ENCODE measurements around the gene FMNL3. TPM values are rescaled to one million over a fixed set of nuclear protein-coding genes. Genes with fewer than 3 reads are reported as not detected.

Gene FMNL3
- total and polyA plus RNA-seq, 8 donors = 2.1 to 28.5 (median 8.3) TPM

DNA sequence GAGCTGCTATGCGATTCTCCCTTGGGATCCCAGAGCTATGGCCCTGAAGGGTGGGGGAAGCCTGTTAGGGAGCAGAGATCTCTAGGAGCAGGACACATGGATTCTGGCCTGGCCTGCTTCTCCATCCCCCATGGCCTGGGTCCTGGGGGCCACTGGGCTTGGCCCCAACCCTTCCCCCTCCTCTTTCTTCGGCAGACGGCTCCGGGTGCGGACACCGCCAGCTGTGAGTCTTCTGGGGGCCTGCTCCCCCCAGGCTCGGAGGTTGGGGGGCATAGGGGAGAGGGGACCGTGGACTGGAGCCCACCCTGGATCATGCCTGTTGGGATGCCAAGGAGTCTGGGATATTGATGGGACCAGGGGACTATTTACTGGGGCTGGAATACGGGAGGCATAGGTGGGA, 74.8 kb downstream of the FMNL3 start:
- intact Hi-C loops (cut with DNase I; ENCODE audit: low total_unique reads) = no loop called here
- WGBS, 5 donors = 89 to 96% (median 95%) methylated on average over 2 to 9 of the region's 9 CpGs
- Histone ChIP-seq H3K9me3 (no peaks in the 10 kb centered on the region), H3K4me3 (no peak overlapping the region), H3K4me1 (peaks cover 0 to 16% (median 11%) of the 10 kb centered on the region in 4 donors), H3K27me3 (no peaks in the 10 kb centered on the region), H3K27ac (no peak overlapping the region), H3K36me3 (peaks cover 0 to 48% (median 40%) of the 10 kb centered on the region in 4 donors)
- no peak for TF ChIP-seq EP300 (IDR thresholded peaks at IDR 0.05)
- TF ChIP-seq POLR2AphosphoS5 (IDR thresholded peaks at IDR 0.05) = no peak
- TF ChIP-seq, protein P1, sequence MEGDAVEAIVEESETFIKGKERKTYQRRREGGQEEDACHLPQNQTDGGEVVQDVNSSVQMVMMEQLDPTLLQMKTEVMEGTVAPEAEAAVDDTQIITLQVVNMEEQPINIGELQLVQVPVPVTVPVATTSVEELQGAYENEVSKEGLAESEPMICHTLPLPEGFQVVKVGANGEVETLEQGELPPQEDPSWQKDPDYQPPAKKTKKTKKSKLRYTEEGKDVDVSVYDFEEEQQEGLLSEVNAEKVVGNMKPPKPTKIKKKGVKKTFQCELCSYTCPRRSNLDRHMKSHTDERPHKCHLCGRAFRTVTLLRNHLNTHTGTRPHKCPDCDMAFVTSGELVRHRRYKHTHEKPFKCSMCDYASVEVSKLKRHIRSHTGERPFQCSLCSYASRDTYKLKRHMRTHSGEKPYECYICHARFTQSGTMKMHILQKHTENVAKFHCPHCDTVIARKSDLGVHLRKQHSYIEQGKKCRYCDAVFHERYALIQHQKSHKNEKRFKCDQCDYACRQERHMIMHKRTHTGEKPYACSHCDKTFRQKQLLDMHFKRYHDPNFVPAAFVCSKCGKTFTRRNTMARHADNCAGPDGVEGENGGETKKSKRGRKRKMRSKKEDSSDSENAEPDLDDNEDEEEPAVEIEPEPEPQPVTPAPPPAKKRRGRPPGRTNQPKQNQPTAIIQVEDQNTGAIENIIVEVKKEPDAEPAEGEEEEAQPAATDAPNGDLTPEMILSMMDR (IDR thresholded peaks at IDR 0.05) = no peak
- TF ChIP-seq POLR2A (IDR thresholded peaks at IDR 0.05) = no peak
- no peak for DNase-seq

DNA sequence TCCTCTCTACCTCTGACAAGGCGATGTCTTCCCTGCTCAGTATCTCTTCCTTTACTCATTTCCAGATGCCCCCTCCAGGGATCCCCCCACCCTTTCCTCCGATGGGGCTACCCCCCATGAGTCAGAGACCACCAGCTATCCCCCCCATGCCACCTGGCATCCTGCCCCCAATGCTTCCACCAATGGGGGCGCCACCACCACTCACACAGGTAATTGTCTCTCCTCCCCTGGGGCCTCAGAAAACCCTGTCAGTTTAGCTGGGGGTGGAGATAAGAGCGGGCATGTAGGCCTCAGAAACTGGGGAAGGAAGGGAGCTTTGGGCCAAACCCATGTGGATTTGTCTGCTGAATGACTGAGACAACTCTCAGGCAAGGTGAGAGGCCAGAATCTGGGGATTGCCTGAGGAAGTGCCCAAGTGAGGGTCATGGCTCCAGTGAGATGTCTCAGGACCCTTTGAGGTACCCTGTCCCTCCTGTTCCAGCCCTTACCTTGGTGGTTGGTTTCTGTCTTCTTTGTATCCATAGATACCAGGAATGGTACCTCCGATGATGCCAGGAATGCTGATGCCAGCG, 75.8 kb downstream of the FMNL3 start:
- no peak overlapping the region for H3K27ac ChIP-seq
- intact Hi-C loops (cut with DNase I; ENCODE audit: low total_unique reads) = no loop called here
- no peak overlapping the region for H3K4me3 ChIP-seq
- no peak for DNase-seq
- no peaks in the 10 kb centered on the region for H3K27me3 ChIP-seq
- H3K36me3 ChIP-seq = peaks cover 0 to 47% (median 40%) of the 10 kb centered on the region in 4 donors
- TF ChIP-seq, protein P1 (IDR thresholded peaks at IDR 0.05) = no peak
- no peak for TF ChIP-seq POLR2A (IDR thresholded peaks at IDR 0.05)
- TF ChIP-seq POLR2AphosphoS5 (IDR thresholded peaks at IDR 0.05) = no peak
- TF ChIP-seq EP300 (IDR thresholded peaks at IDR 0.05) = no peak
- peaks cover 0 to 7% (median 2%) of the 10 kb centered on the region in 4 donors for H3K4me1 ChIP-seq
- H3K9me3 ChIP-seq = no peaks in the 10 kb centered on the region
- WGBS, 5 donors = 86 to 97% (median 90%) methylated on average over 5 to 6 of the region's 6 CpGs

DNA sequence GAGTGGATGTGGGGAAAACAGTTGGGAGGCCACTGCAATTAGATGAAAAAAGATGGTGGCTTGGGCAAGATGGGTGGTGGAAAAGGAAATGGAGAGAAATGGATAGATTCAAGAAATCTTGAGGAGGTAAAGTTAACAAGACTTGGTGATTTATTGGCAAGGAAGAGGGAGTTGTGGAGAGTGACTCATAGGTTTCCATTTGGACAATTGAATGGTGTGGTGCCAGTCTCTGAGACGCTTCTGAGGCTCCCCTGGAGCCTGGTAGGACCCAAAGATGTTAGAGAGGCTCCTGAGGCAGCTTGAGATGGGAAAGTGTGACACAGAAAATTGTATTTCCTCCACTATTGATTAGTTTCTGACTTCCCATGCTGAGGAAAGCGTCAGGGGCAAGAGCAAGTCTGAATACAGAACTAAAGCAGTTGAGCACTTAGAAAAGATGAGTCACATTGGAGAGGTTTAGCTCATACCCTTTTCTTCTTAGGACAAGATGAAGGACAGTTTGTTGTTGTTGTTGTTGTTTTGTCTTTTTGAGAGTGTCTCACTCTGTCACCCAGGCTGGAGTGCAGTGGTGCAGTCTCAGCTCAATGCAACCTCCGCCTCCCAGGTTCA, 79.3 kb downstream of the FMNL3 start:
- no peaks in the 10 kb centered on the region for H3K9me3 ChIP-seq
- 72 to 87% (median 84%) methylated on average over 3 of the region's 3 CpGs for WGBS, 5 donors
- TF ChIP-seq, protein P1 (IDR thresholded peaks at IDR 0.05) = no peak
- TF ChIP-seq POLR2A (IDR thresholded peaks at IDR 0.05) (no peak), EP300 (IDR thresholded peaks at IDR 0.05) (no peak), POLR2AphosphoS5 (IDR thresholded peaks at IDR 0.05) (no peak)
- DNase-seq = no peak
- H3K27me3 ChIP-seq = no peaks in the 10 kb centered on the region
- peaks cover 0 to 16% (median 11%) of the 10 kb centered on the region in 4 donors for H3K4me1 ChIP-seq
- no peak overlapping the region for H3K4me3 ChIP-seq
- H3K36me3 ChIP-seq = peaks cover 0 to 17% (median 11%) of the 10 kb centered on the region in 4 donors
- peak overlapping the region in 1 of 5 donors; percentile 8 for H3K27ac ChIP-seq
- intact Hi-C loops (cut with DNase I; ENCODE audit: low total_unique reads) = no loop called here

DNA sequence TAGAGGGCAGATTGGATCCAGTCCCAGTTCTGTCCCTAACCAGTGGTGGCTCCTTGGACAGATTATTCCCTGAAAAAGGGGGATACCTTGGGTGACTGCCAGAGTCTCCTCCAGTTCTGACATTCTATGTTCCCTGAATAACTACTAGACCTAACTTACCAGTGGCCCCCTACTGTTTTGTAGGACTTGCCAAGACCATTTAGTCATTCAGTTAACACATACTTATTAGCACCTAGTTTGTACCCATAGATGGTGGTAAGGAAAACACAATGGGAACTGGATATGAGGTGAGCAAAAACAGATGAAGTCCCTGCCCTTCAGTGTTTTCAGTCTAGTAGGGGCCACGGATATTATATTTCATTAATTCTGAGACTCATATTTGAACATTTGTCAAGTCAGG, 80.4 kb downstream of the FMNL3 start:
- Histone ChIP-seq H3K27me3 (no peaks in the 10 kb centered on the region), H3K36me3 (peaks cover 0 to 7% (median 4%) of the 10 kb centered on the region in 4 donors), H3K27ac (no peak overlapping the region), H3K9me3 (no peaks in the 10 kb centered on the region), H3K4me1 (peaks cover 7 to 26% (median 20%) of the 10 kb centered on the region in 4 donors), H3K4me3 (no peak overlapping the region)
- intact Hi-C loops (cut with DNase I; ENCODE audit: low total_unique reads) = no loop called here
- DNase-seq = no peak
- 80 to 90% (median 87%) methylated on average over 1 of the region's 1 CpG for WGBS, 5 donors
- TF ChIP-seq POLR2AphosphoS5 (IDR thresholded peaks at IDR 0.05) = no peak
- TF ChIP-seq, protein P1 (IDR thresholded peaks at IDR 0.05) = no peak
- TF ChIP-seq EP300 (IDR thresholded peaks at IDR 0.05) = no peak
- TF ChIP-seq POLR2A (IDR thresholded peaks at IDR 0.05) = no peak
